ENCODE results near the gene FAM229A. TPM values are rescaled to one million over a fixed set of nuclear protein-coding genes. Genes with fewer than 3 reads are reported as not detected.

Gene FAM229A
- total RNA-seq, 1 donor from 2014 or later, result 4.5 TPM

- H3K27me3 Mint-ChIP-seq (ENCODE audit: low read depth), result no peaks in the 10 kb centered on the region
- H3K4me1 Mint-ChIP-seq (ENCODE audit: low read depth), result peaks cover 10% of the 10 kb centered on the region
- H3K27ac Mint-ChIP-seq (ENCODE audit: unreplicated experiment), result no peak overlapping the region
- TF ChIP-seq, protein P1, sequence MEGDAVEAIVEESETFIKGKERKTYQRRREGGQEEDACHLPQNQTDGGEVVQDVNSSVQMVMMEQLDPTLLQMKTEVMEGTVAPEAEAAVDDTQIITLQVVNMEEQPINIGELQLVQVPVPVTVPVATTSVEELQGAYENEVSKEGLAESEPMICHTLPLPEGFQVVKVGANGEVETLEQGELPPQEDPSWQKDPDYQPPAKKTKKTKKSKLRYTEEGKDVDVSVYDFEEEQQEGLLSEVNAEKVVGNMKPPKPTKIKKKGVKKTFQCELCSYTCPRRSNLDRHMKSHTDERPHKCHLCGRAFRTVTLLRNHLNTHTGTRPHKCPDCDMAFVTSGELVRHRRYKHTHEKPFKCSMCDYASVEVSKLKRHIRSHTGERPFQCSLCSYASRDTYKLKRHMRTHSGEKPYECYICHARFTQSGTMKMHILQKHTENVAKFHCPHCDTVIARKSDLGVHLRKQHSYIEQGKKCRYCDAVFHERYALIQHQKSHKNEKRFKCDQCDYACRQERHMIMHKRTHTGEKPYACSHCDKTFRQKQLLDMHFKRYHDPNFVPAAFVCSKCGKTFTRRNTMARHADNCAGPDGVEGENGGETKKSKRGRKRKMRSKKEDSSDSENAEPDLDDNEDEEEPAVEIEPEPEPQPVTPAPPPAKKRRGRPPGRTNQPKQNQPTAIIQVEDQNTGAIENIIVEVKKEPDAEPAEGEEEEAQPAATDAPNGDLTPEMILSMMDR (IDR thresholded peaks at IDR 0.05), result no peak
- no peak overlapping the region for H3K4me3 Mint-ChIP-seq (ENCODE audit: unreplicated experiment)
- no peaks in the 10 kb centered on the region for H3K9me3 Mint-ChIP-seq (ENCODE audit: low read depth)
- H3K36me3 Mint-ChIP-seq (ENCODE audit: low read depth), result no peaks in the 10 kb centered on the region
- no peak for DNase-seq (ENCODE audit: low spot score)
Observed at GRCh38 chr1:32345289-32345827, 16.9 kb downstream of the FAM229A start.

- H3K4me1 Mint-ChIP-seq (ENCODE audit: low read depth), result no peaks in the 10 kb centered on the region
- no peaks in the 10 kb centered on the region for H3K9me3 Mint-ChIP-seq (ENCODE audit: low read depth)
- H3K27me3 Mint-ChIP-seq (ENCODE audit: low read depth), result no peaks in the 10 kb centered on the region
- H3K36me3 Mint-ChIP-seq (ENCODE audit: low read depth), result no peaks in the 10 kb centered on the region
- TF ChIP-seq, protein P1 (IDR thresholded peaks at IDR 0.05), result no peak
- H3K4me3 Mint-ChIP-seq (ENCODE audit: unreplicated experiment), result no peak overlapping the region
- no peak for DNase-seq (ENCODE audit: low spot score)
- H3K27ac Mint-ChIP-seq (ENCODE audit: unreplicated experiment), result no peak overlapping the region
Observed at GRCh38 chr1:32342704-32343103, 19.6 kb downstream of the FAM229A start.

DNA sequence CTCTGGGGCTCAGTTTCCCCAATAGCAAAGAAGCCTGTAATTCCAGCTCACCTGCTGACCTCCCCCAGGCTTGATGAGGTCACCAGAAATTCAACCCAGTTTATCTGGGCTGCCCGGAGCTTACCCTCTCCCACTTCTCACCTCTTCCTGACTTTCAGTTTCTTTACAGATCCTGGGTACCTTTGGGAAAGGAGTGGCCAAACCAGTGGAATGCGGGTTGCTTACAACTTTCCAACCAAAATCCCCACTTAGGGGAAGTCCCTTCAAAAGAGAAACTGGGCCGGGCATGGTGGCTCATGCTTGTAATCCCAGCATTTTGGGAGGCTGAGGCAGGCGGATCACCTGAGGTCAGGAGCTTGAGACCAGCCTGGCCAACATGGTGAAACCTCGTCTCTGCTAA lies 20.3 kb downstream of the FAM229A start:
- TF ChIP-seq, protein P1 (IDR thresholded peaks at IDR 0.05), result no peak
- no peaks in the 10 kb centered on the region for H3K27me3 Mint-ChIP-seq (ENCODE audit: low read depth)
- H3K4me1 Mint-ChIP-seq (ENCODE audit: low read depth), result peaks cover under 1% of the 10 kb centered on the region
- H3K36me3 Mint-ChIP-seq (ENCODE audit: low read depth), result no peaks in the 10 kb centered on the region
- H3K4me3 Mint-ChIP-seq (ENCODE audit: unreplicated experiment), result no peak overlapping the region
- H3K27ac Mint-ChIP-seq (ENCODE audit: unreplicated experiment), result no peak overlapping the region
- H3K9me3 Mint-ChIP-seq (ENCODE audit: low read depth), result no peaks in the 10 kb centered on the region
- DNase-seq (ENCODE audit: low spot score), result no peak

- Mint-ChIP-seq H3K4me3 (ENCODE audit: unreplicated experiment) (no peak overlapping the region), H3K9me3 (ENCODE audit: low read depth) (no peaks in the 10 kb centered on the region), H3K4me1 (ENCODE audit: low read depth) (peaks cover 4% of the 10 kb centered on the region), H3K27me3 (ENCODE audit: low read depth) (no peaks in the 10 kb centered on the region), H3K27ac (ENCODE audit: unreplicated experiment) (no peak overlapping the region), H3K36me3 (ENCODE audit: low read depth) (no peaks in the 10 kb centered on the region)
- no peak for DNase-seq (ENCODE audit: low spot score)
- TF ChIP-seq, protein P1 (IDR thresholded peaks at IDR 0.05), result no peak
Observed at GRCh38 chr1:32341186-32341757, 21.0 kb downstream of the FAM229A start.

DNA sequence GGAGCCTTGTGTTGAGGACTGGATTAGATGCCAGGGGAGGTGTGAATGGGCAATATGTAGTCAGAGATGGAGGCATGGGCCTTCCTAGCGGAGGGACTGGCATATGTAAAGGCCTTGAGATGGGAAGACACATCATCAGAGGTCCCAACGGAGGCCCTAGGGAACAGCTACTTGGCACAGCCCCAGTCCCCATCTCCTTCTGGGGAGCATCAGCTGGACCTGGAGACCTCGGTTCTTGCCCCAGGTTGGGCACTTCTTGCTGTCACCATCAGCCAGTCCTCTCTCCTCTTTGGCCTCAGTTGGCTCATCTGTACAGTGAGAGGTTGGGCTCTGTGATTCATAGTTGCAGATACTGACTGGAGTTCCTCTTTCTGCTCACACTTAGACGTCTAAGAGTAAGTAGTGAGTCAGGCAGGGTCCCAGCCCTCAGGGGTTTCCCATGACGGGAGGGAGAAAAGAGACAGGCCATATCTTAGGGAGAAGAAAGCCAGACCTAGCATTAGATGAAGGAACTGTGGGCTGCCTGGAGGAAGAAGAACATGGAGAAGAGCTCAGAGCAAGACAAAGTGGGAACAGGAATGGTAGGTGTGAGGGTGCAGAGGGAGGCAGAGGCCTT lies 22.8 kb downstream of the FAM229A start:
- Mint-ChIP-seq H3K36me3 (ENCODE audit: low read depth) (no peaks in the 10 kb centered on the region), H3K4me1 (ENCODE audit: low read depth) (peaks cover 10% of the 10 kb centered on the region), H3K27me3 (ENCODE audit: low read depth) (no peaks in the 10 kb centered on the region), H3K4me3 (ENCODE audit: unreplicated experiment) (no peak overlapping the region), H3K9me3 (ENCODE audit: low read depth) (no peaks in the 10 kb centered on the region), H3K27ac (ENCODE audit: unreplicated experiment) (no peak overlapping the region)
- TF ChIP-seq, protein P1 (IDR thresholded peaks at IDR 0.05), result no peak
- DNase-seq (ENCODE audit: low spot score), result no peak
